HCT116 (cell line): ENCODE measurements around the gene PSENEN. TPM values are rescaled to one million over a fixed set of nuclear protein-coding genes. Genes with fewer than 3 reads are reported as not detected.

Experiments used
- ATAC-seq: fragments of 200-7000 bp; cut with Tn5 transposase; 2 replicates; pipeline ENCODE4 v1.9.1; 2020; ENCODE audit warnings: mild to moderate bottlenecking, moderate library complexity
- BruUV-seq: library from RNA; stranded (reverse); fragments of 400-500 nt; replicated peaks from 2 replicates; lab custom pipeline; 2021; lab: Mats Ljungman, UMichigan
- CTCF ChIA-PET: fragments of 300-600 bp; sonication (Branson Sonifier 250); formaldehyde crosslinking; loops from one replicate; lab custom pipeline; 2021; ENCODE audit warnings: antibody characterized with exemption; lab: Charles Lee
- POLR2A ChIA-PET: fragments of 300-600, 350-600 bp; sonication (Branson Sonifier 250); formaldehyde crosslinking; loops from one replicate; lab custom pipeline; 2021; ENCODE audit warnings: antibody characterized with exemption; lab: Charles Lee
- RAD21 ChIA-PET, 2 experiments: fragments of 300-600 bp; sonication (Branson Sonifier 250); formaldehyde crosslinking; loops; one replicate each; lab custom pipeline; 2023; ENCODE audit warnings: low total read pairs in 2 of 2; ENCODE audit not compliant: uncharacterized antibody in 2 of 2, unreplicated experiment in 2 of 2, low non-redundant PET in 1 of 2; lab: Charles Lee
- DNase-seq: peaks from one replicate; pipeline ENCODE4 v3.0.0-alpha.2; 2010; ENCODE audit warnings: low read depth, low spot score
- H2AFZ ChIP-seq: fragments of 200-600 bp; shearing (Covaris generic), sonication (generic); 2 replicates; pipeline ENCODE4 v1.6.1; 2017; ENCODE audit warnings: low read depth, mixed run types, mixed read lengths, antibody characterized with exemption, low read length; ENCODE audit not compliant: poor library complexity, severe bottlenecking
- H3K27ac ChIP-seq: 2 replicates; pipeline ENCODE4 v1.5.1; 2012; ENCODE audit warnings: low read depth, low read length
- H3K27me3 ChIP-seq: fragments of 200-600 bp; sonication (generic); 2 replicates; pipeline ENCODE4 v1.6.1; 2016; ENCODE audit warnings: mixed run types, low read length, mixed read lengths; ENCODE audit not compliant: insufficient read depth
- H3K36me3 ChIP-seq, 2 experiments: fragments of 200-500 bp in 1 of 2; fragments of 200-600 bp in 1 of 2; sonication (Bioruptor generic) in 1 of 2; sonication (generic) in 1 of 2; 2 replicates each; pipeline versions ENCODE4 v1.5.1 to v1.6.1; 2014 to 2016; ENCODE audit warnings: low read length in 2 of 2, inconsistent platforms in 1 of 2, mixed read lengths in 1 of 2, mixed run types in 1 of 2; ENCODE audit not compliant: insufficient read depth in 2 of 2, control insufficient read depth in 1 of 2
- H3K4me1 ChIP-seq, 2 experiments: fragments of 200-600 bp in 1 of 2; sonication (generic) in 1 of 2; 2 replicates each; pipeline versions ENCODE4 v1.5.1 to v1.6.1; 2012 to 2017; ENCODE audit warnings: low read length in 2 of 2, inconsistent platforms in 1 of 2, mild to moderate bottlenecking in 1 of 2, mixed read lengths in 1 of 2, mixed run types in 1 of 2, moderate library complexity in 1 of 2; ENCODE audit not compliant: insufficient read depth in 2 of 2, control insufficient read depth in 1 of 2
- H3K4me2 ChIP-seq: fragments of 200-600 bp; sonication (generic); 2 replicates; pipeline ENCODE4 v1.6.1; 2017; ENCODE audit warnings: mixed run types, low read length, mixed read lengths
- H3K4me3 ChIP-seq, 2 experiments: fragments of 200-600 bp in 1 of 2; sonication (generic) in 1 of 2; replicated peaks in 1 of 2; 2 replicates each; pipeline ENCODE4 v1.5.1; 2011 to 2016; ENCODE audit warnings: low read length in 2 of 2, control low read depth in 1 of 2, low read depth in 1 of 2, mild to moderate bottlenecking in 1 of 2, mixed read lengths in 1 of 2, mixed run types in 1 of 2
- H3K79me2 ChIP-seq: fragments of 200-600 bp; sonication (generic); 2 replicates; pipeline ENCODE4 v1.6.1; 2017; ENCODE audit warnings: mild to moderate bottlenecking, mixed run types, low read length, moderate library complexity, mixed read lengths; ENCODE audit not compliant: insufficient read depth
- H3K9ac ChIP-seq: fragments of 200-600 bp; sonication (generic); 2 replicates; pipeline ENCODE4 v1.6.1; 2016; ENCODE audit warnings: low read length, mixed read lengths
- H3K9me2 ChIP-seq: fragments of 200-600 bp; sonication (generic), shearing (Covaris generic); 2 replicates; pipeline ENCODE4 v1.6.1; 2017; ENCODE audit warnings: mixed run types, mild to moderate bottlenecking, moderate library complexity; ENCODE audit not compliant: insufficient read depth
- H3K9me3 ChIP-seq, 2 experiments: fragments of 200-500 bp in 1 of 2; fragments of 200-600 bp in 1 of 2; sonication (Bioruptor generic) in 1 of 2; sonication (generic) in 1 of 2; 2 replicates each; pipeline ENCODE4 v1.6.1; 2014 to 2017; ENCODE audit warnings: low read length in 2 of 2, mixed read lengths in 2 of 2, inconsistent platforms in 1 of 2, low read depth in 1 of 2, mild to moderate bottlenecking in 1 of 2, mixed run types in 1 of 2, moderate library complexity in 1 of 2; ENCODE audit not compliant: control insufficient read depth in 1 of 2, insufficient read depth in 1 of 2
- H4K20me1 ChIP-seq: fragments of 200-600 bp; sonication (generic), shearing (Covaris generic); 2 replicates; pipeline ENCODE4 v1.6.1; 2017; ENCODE audit warnings: mixed run types, mild to moderate bottlenecking, moderate library complexity; ENCODE audit not compliant: insufficient read depth
- EZH2phosphoT487 ChIP-seq: fragments of 200-600 bp; IDR thresholded peaks from 2 replicates; pipeline ENCODE4 v1.6.1; 2018; ENCODE audit warnings: antibody characterized with exemption, borderline replicate concordance
- FOSL1 ChIP-seq: IDR thresholded peaks from 2 replicates; pipeline ENCODE4 v1.6.1; 2012; ENCODE audit warnings: low read depth
- POLR2A ChIP-seq: IDR thresholded peaks from 2 replicates; pipeline ENCODE4 v1.7.0; 2011; ENCODE audit warnings: borderline replicate concordance; ENCODE audit not compliant: insufficient read depth, insufficient read length; ENCODE audit errors: extremely low read depth
- POLR2AphosphoS5 ChIP-seq: IDR thresholded peaks from 2 replicates; pipeline ENCODE4 v1.6.1; 2011; ENCODE audit warnings: mild to moderate bottlenecking, low read depth, low read length, moderate library complexity
- ZFX ChIP-seq: fragments of 450-650 bp; IDR thresholded peaks from 2 replicates; pipeline ENCODE4 v1.6.1; 2017
- intact Hi-C: fragments of 100-400 bp; cut with micrococcal nuclease; formaldehyde crosslinking; loops from 2 replicates; pipeline ENCODE4 v1.10.0; 2022
- total RNA-seq: library from RNA; stranded (reverse); gene quantifications from one replicate; pipeline ENCODE4 v1.2.1, GENCODE V29; 2021; ENCODE audit not compliant: unreplicated experiment

PSENEN gene
- total RNA-seq, 1 experiment from 2014 or later, result 55.3 TPM

DNA sequence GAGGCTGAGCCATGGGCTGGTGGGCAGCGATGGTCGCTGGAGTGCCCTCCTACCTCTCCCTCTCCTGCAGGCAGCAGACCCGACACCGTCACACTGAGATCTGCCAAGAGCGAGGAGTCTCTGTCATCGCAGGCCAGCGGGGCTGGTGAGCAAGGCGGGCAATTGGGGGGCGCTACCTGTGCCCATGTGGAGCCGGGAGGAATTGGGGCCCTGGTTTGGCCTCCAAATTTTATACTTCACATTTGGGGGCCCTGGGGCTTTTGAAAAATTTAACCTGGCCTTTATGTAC lies 39.8 kb downstream of the PSENEN start:
- POLR2A ChIA-PET, result no interaction called here
- DNase-seq (no peak), ATAC-seq (no peak)
- Histone ChIP-seq H3K27ac (no peak overlapping the region), H3K9ac (no peak overlapping the region), H3K36me3 (peaks cover 2 to 4% of the 10 kb centered on the region in 2 experiments; a peak in 2 of 4 replicates), H3K4me2 (no peak overlapping the region), H4K20me1 (no peaks in the 10 kb centered on the region), H3K4me3 (no peak overlapping the region), H3K9me3 (no peaks in the 10 kb centered on the region), H2AFZ (no peak overlapping the region), H3K79me2 (no peaks in the 10 kb centered on the region), H3K27me3 (no peaks in the 10 kb centered on the region), H3K9me2 (no peaks in the 10 kb centered on the region), H3K4me1 (no peaks in the 10 kb centered on the region)
- RAD21 ChIA-PET, result no interaction called here
- intact Hi-C loops, result no loop called here
- BruUV-seq, result no TSS peak
- CTCF ChIA-PET, result no interaction called here
- TF ChIP-seq POLR2A, result no peak
- no peak for TF ChIP-seq POLR2AphosphoS5
- no peak for TF ChIP-seq ZFX
- no peak for TF ChIP-seq FOSL1

DNA sequence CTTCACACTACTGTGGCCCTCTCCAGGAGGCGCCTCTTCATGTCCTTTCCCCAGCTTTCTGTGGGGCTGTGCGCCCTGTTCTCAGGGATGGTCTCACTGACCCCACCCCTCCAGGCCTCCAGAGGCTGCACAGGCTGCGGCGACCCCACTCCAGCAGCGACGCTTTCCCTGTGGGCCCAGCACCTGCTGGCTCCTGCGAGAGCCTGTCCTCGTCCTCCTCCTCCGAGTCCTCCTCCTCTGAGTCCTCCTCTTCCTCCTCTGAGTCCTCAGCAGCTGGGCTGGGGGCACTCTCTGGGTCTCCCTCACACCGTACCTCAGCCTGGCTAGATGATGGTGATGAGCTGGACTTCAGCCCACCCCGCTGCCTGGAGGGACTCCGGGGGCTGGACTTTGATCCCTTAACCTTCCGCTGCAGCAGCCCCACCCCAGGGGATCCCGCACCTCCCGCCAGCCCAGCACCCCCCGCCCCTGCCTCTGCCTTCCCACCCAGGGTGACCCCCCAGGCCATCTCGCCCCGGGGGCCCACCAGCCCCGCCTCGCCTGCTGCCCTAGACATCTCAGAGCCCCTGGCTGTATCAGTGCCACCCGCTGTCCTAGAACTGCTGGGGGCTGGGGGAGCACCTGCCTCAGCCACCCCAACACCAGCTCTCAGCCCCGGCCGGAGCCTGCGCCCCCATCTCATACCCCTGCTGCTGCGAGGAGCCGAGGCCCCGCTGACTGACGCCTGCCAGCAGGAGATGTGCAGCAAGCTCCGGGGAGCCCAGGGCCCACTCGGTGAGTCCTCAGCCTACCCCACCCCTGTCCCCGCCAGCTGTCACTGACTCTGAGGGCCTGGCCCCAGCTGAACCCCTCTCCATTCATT lies 41.1 kb downstream of the PSENEN start:
- no TSS peak for BruUV-seq
- Histone ChIP-seq H2AFZ (no peak overlapping the region), H3K4me3 (no peak overlapping the region), H4K20me1 (no peaks in the 10 kb centered on the region), H3K4me2 (no peak overlapping the region), H3K36me3 (peaks cover 0 to 2% of the 10 kb centered on the region in 2 experiments; a peak in 1 of 4 replicates), H3K27ac (no peak overlapping the region), H3K9me3 (no peaks in the 10 kb centered on the region), H3K9me2 (no peaks in the 10 kb centered on the region), H3K4me1 (no peaks in the 10 kb centered on the region), H3K27me3 (no peaks in the 10 kb centered on the region), H3K79me2 (no peaks in the 10 kb centered on the region), H3K9ac (no peak overlapping the region)
- TF ChIP-seq EZH2phosphoT487, result no peak
- ChIA-PET POLR2A (no interaction called here), CTCF (no interaction called here), RAD21 (no interaction called here)
- intact Hi-C loops, result no loop called here
- DNase-seq (no peak), ATAC-seq (no peak)
